ENCODE results near the gene PLCH2. TPM values are rescaled to one million over a fixed set of nuclear protein-coding genes. Genes with fewer than 3 reads are reported as not detected.

The PLCH2 gene
- total RNA-seq, 2 donors from 2014 or later = 2.0 to 3.8 TPM

DNA sequence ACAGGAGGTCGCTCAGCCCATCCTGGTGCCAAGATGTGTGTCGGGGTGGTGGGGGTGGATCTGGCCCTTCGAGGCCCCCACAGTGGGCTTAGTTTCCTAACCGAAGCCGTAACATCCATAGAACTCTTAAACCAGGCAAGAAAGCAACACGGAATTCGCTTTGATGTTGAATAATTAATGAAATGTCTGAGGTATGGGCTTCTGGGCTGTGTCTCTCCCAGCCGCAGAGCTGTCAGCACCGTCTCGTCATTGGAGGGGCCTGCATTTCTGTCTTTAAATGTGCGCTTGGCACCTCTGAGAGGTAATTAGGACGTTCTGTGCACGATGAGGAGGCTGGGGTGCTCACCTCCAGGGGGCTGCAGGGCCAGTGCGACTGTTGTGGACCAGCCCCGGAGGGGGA is 13.3 kb upstream of the PLCH2 start:
- Histone ChIP-seq H3K4me3 (no peak overlapping the region), H3K9me3 (no peaks in the 10 kb centered on the region), H3K27ac (no peak overlapping the region), H3K27me3 (no peaks in the 10 kb centered on the region), H3K9ac (ENCODE audit: low read depth in 2 of 2, low read length in 2 of 2) (no peak overlapping the region), H3K4me1 (no peaks in the 10 kb centered on the region), H3K36me3 (no peaks in the 10 kb centered on the region)
- TF ChIP-seq, protein P1, sequence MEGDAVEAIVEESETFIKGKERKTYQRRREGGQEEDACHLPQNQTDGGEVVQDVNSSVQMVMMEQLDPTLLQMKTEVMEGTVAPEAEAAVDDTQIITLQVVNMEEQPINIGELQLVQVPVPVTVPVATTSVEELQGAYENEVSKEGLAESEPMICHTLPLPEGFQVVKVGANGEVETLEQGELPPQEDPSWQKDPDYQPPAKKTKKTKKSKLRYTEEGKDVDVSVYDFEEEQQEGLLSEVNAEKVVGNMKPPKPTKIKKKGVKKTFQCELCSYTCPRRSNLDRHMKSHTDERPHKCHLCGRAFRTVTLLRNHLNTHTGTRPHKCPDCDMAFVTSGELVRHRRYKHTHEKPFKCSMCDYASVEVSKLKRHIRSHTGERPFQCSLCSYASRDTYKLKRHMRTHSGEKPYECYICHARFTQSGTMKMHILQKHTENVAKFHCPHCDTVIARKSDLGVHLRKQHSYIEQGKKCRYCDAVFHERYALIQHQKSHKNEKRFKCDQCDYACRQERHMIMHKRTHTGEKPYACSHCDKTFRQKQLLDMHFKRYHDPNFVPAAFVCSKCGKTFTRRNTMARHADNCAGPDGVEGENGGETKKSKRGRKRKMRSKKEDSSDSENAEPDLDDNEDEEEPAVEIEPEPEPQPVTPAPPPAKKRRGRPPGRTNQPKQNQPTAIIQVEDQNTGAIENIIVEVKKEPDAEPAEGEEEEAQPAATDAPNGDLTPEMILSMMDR (IDR thresholded peaks at IDR 0.05) = no peak
- intact Hi-C loops (cut with DNase I) = no loop called here
- DNase-seq = no peak

DNA sequence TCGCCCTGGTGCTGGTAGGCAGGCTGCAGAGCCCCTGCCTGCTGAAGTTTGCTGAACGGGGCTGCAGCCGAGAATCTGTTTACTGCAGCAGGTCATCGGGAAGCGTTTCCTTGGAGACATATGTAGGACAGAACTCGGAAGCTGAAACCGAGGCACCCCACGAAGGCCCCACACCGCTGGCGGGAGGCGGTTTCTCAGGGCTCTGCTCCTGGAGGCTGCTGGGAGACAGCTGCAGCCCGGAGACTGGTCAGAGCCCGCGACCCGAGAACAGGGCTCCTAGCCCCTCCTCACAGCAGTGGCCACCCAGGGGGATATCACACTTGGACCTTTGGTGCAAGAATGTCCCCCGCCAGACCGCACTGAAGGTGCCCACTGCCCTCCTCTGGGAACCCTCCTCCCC is 12.7 kb upstream of the PLCH2 start:
- Histone ChIP-seq H3K27ac (no peak overlapping the region), H3K9ac (ENCODE audit: low read depth in 2 of 2, low read length in 2 of 2) (no peak overlapping the region), H3K36me3 (no peaks in the 10 kb centered on the region), H3K27me3 (no peaks in the 10 kb centered on the region), H3K9me3 (no peaks in the 10 kb centered on the region), H3K4me3 (no peak overlapping the region), H3K4me1 (no peaks in the 10 kb centered on the region)
- TF ChIP-seq, protein P1 (IDR thresholded peaks at IDR 0.05) = no peak
- no peak for DNase-seq
- intact Hi-C loops (cut with DNase I) = no loop called here

GRCh38 chr1:2465371-2466269 is 10.5 kb upstream of the PLCH2 start:
- DNase-seq = no peak
- Histone ChIP-seq H3K4me1 (no peaks in the 10 kb centered on the region), H3K27ac (no peak overlapping the region), H3K9me3 (no peaks in the 10 kb centered on the region), H3K4me3 (no peak overlapping the region), H3K27me3 (no peaks in the 10 kb centered on the region), H3K9ac (ENCODE audit: low read depth in 2 of 2, low read length in 2 of 2) (no peak overlapping the region), H3K36me3 (no peaks in the 10 kb centered on the region)
- TF ChIP-seq, protein P1 (IDR thresholded peaks at IDR 0.05) = no peak
- intact Hi-C loops (cut with DNase I) = no loop called here

GRCh38 chr1:2466270-2466665 is 9.8 kb upstream of the PLCH2 start:
- Histone ChIP-seq H3K4me1 (no peaks in the 10 kb centered on the region), H3K4me3 (no peak overlapping the region), H3K27ac (no peak overlapping the region), H3K9ac (ENCODE audit: low read depth in 2 of 2, low read length in 2 of 2) (no peak overlapping the region), H3K36me3 (no peaks in the 10 kb centered on the region), H3K27me3 (no peaks in the 10 kb centered on the region), H3K9me3 (no peaks in the 10 kb centered on the region)
- intact Hi-C loops (cut with DNase I) = no loop called here
- no peak for DNase-seq
- TF ChIP-seq, protein P1 (IDR thresholded peaks at IDR 0.05) = no peak

- Histone ChIP-seq H3K27me3 (no peaks in the 10 kb centered on the region), H3K4me3 (no peak overlapping the region), H3K36me3 (no peaks in the 10 kb centered on the region), H3K9ac (ENCODE audit: low read depth in 2 of 2, low read length in 2 of 2) (no peak overlapping the region), H3K4me1 (no peaks in the 10 kb centered on the region), H3K27ac (no peak overlapping the region), H3K9me3 (no peaks in the 10 kb centered on the region)
- intact Hi-C loops (cut with DNase I) = no loop called here
- DNase-seq = peak; percentile 26
- TF ChIP-seq, protein P1 (IDR thresholded peaks at IDR 0.05) = no peak
Observed at GRCh38 chr1:2466958-2467554, 9.0 kb upstream of the PLCH2 start.
